Measurements from ENCODE around the gene FSD1L. TPM values are rescaled to one million over a fixed set of nuclear protein-coding genes. Genes with fewer than 3 reads are reported as not detected.

The FSD1L gene
- total and polyA plus RNA-seq, 2 of the 13 experiments (the other 11 are each of a cell fraction or from before 2014, with no cell fraction given): 4.1 to 5.1 TPM

GRCh38 chr9:105447814-105448812, at the start of gene FSD1L (continued):
- TF ChIP-seq ZBTB3 (CRISPR knock-in tag; IDR thresholded peaks at IDR 0.05; ENCODE audit: borderline replicate concordance, low read depth): peak; percentile 39; the same call in 1 of the 2 replicates
- TF ChIP-seq PPARG (CRISPR knock-in tag; conservative IDR thresholded peaks at IDR 0.05): peak; percentile 81
- no peak; the same call in 1 of the 2 replicates for TF ChIP-seq SOX13 (IDR thresholded peaks at IDR 0.05)
- 0 out of 4 replicates have a peak, but pooled peaks of 1 of the 2 experiments have one; percentile 37 for TF ChIP-seq SOX13 (CRISPR knock-in tag; conservative IDR thresholded peaks at IDR 0.05 in 1 of 2, IDR thresholded peaks at IDR 0.05 in 1 of 2)
- no peak for TF ChIP-seq HOXA5 (CRISPR knock-in tag; IDR thresholded peaks at IDR 0.05)
- TF ChIP-seq CENPX (CRISPR knock-in tag; IDR thresholded peaks at IDR 0.05): no peak
- peak; percentile 47 for TF ChIP-seq BORCS8-MEF2B (CRISPR knock-in tag; IDR thresholded peaks at IDR 0.05)
- no peak for TF ChIP-seq ZNF335 (CRISPR knock-in tag; IDR thresholded peaks at IDR 0.05)
- no peak for TF ChIP-seq USF2 (IDR thresholded peaks at IDR 0.05; ENCODE audit: low read depth, low read length)
- no peak for TF ChIP-seq USF2 (CRISPR knock-in tag; IDR thresholded peaks at IDR 0.05; ENCODE audit: borderline replicate concordance)
- 0 out of 2 replicates have a peak, but pooled peaks have one; percentile 57 for TF ChIP-seq HMG20B (CRISPR knock-in tag; conservative IDR thresholded peaks at IDR 0.05)
- TF ChIP-seq RFX1 (IDR thresholded peaks at IDR 0.05): peak; percentile 86
- no peak for TF ChIP-seq ZNF317 (CRISPR knock-in tag; IDR thresholded peaks at IDR 0.05)
- no peak for TF ChIP-seq ZBTB49 (CRISPR knock-in tag; IDR thresholded peaks at IDR 0.05; ENCODE audit: borderline replicate concordance)
- TF ChIP-seq ZNF790 (CRISPR knock-in tag; IDR thresholded peaks at IDR 0.05; ENCODE audit: borderline replicate concordance): no peak
- TF ChIP-seq ZKSCAN8 (CRISPR knock-in tag; IDR thresholded peaks at IDR 0.05; ENCODE audit: borderline replicate concordance): no peak
- peak; percentile 84; the same call in 1 of the 2 replicates for TF ChIP-seq TOPORS (CRISPR knock-in tag; IDR thresholded peaks at IDR 0.05)
- no peak; the same call in 1 of the 2 replicates for TF ChIP-seq ZNF710 (CRISPR knock-in tag; IDR thresholded peaks at IDR 0.05; ENCODE audit: borderline replicate concordance)
- TF ChIP-seq ZNF572 (CRISPR knock-in tag; IDR thresholded peaks at IDR 0.05): no peak
- TF ChIP-seq SAFB2 (CRISPR knock-in tag; IDR thresholded peaks at IDR 0.05; ENCODE audit: borderline replicate concordance, low read depth): peak; percentile 90; the same call in 1 of the 2 replicates
- no peak for TF ChIP-seq EED (CRISPR knock-in tag; IDR thresholded peaks at IDR 0.05)

Data from HepG2 (cell line).